GM12878 (cell line): ENCODE data around the gene STEAP4. TPM values are rescaled to one million over a fixed set of nuclear protein-coding genes. Genes with fewer than 3 reads are reported as not detected.

Experiments
- ATAC-seq: fragments of 200-7000 bp; cut with Tn5 transposase; 3 replicates; pipeline ENCODE4 v1.9.1; 2020; ENCODE audit warnings: mild to moderate bottlenecking, moderate library complexity
- BruUV-seq: library from RNA; stranded (reverse); fragments of 400-500 nt; replicated peaks from 2 replicates; lab custom pipeline; 2021; lab: Mats Ljungman, UMichigan
- CTCF ChIA-PET: fragments of 300-600 bp; sonication (Branson Sonifier 250); formaldehyde crosslinking; extraction: SDS; loops from one replicate; lab custom pipeline; 2021; ENCODE audit warnings: inconsistent platforms; lab: Yijun Ruan, JAX
- POLR2A ChIA-PET: fragments of 350-600 bp; formaldehyde crosslinking; extraction: SDS; loops from one replicate; lab custom pipeline; 2021; ENCODE audit warnings: inconsistent platforms; lab: Charles Lee
- RAD21 ChIA-PET: fragments of 300-600 bp; sonication (Branson Sonifier 250); formaldehyde crosslinking; loops from one replicate; lab custom pipeline; 2023; ENCODE audit warnings: antibody characterized with exemption; ENCODE audit not compliant: unreplicated experiment; lab: Charles Lee
- SMC1A ChIA-PET: fragments of 300-600 bp; sonication (Branson Sonifier 250); formaldehyde crosslinking; loops from one replicate; lab custom pipeline; 2023; ENCODE audit not compliant: unreplicated experiment, uncharacterized antibody; lab: Charles Lee
- DNase-seq: peaks from one replicate; pipeline ENCODE4 v3.0.0-alpha.2; 2011; ENCODE audit warnings: low read depth, low spot score
- FAIRE-seq: peaks from 3 replicates; lab custom pipeline; 2011; peaks lifted over from hg19 to GRCh38; lab: Jason Lieb, UNC
- H2AFZ ChIP-seq: 2 replicates; pipeline ENCODE4 v1.6.0; 2011; ENCODE audit warnings: low read depth, low read length, control low read depth; ENCODE audit not compliant: control insufficient read depth
- H3K27ac ChIP-seq: 2 replicates; pipeline ENCODE4 v1.5.1; 2011; ENCODE audit warnings: control low read depth; ENCODE audit not compliant: control insufficient read depth, insufficient read depth
- H3K27me3 ChIP-seq, 2 experiments: replicated peaks in 1 of 2; 2 replicates each; pipeline versions ENCODE4 v1.6.0 to v1.6.1; 2011; ENCODE audit warnings: low read length in 1 of 2; ENCODE audit not compliant: control insufficient read depth in 2 of 2, insufficient read depth in 2 of 2
- H3K36me3 ChIP-seq, 2 experiments: 2 replicates each; pipeline ENCODE4 v1.5.1; 2011; ENCODE audit warnings: low read length in 1 of 2; ENCODE audit not compliant: control insufficient read depth in 2 of 2, insufficient read depth in 2 of 2
- H3K4me1 ChIP-seq: 2 replicates; pipeline ENCODE4 v1.6.1; 2011; ENCODE audit warnings: mild to moderate bottlenecking, low read length, moderate library complexity, mixed read lengths; ENCODE audit not compliant: control insufficient read depth, insufficient read depth
- H3K4me2 ChIP-seq: 2 replicates; pipeline ENCODE4 v1.6.0; 2011; ENCODE audit warnings: control low read depth; ENCODE audit not compliant: control insufficient read depth, insufficient read depth
- H3K4me3 ChIP-seq: fragments of 200-600 bp; sonication (generic); 2 replicates; pipeline ENCODE4 v1.5.1; 2016
- H3K79me2 ChIP-seq: 2 replicates; pipeline ENCODE4 v1.6.0; 2011; ENCODE audit warnings: low read length; ENCODE audit not compliant: control insufficient read depth, insufficient read depth
- H3K9ac ChIP-seq: 2 replicates; pipeline ENCODE4 v1.8.0; 2011; ENCODE audit warnings: low read length, control low read depth, mixed read lengths; ENCODE audit not compliant: control insufficient read depth, insufficient read depth
- H3K9me3 ChIP-seq: replicated peaks from 3 replicates; pipeline ENCODE4 v1.5.1; 2011; ENCODE audit warnings: mild to moderate bottlenecking, low read length; ENCODE audit not compliant: control insufficient read depth, insufficient read depth
- H4K20me1 ChIP-seq: 2 replicates; pipeline ENCODE4 v1.6.0; 2011; ENCODE audit not compliant: control insufficient read depth, insufficient read depth
- CHD4 ChIP-seq: fragments of 200-600 bp; sonication (generic); IDR thresholded peaks from 2 replicates; pipeline ENCODE4 v1.6.1; 2016; ENCODE audit warnings: mild to moderate bottlenecking
- ESRRA ChIP-seq: IDR thresholded peaks from 2 replicates; pipeline ENCODE4 v1.6.1; 2012; ENCODE audit warnings: mild to moderate bottlenecking, low read length, improper control_type of control experiment
- GABPA ChIP-seq: IDR thresholded peaks from 2 replicates; pipeline ENCODE4 v1.6.1; 2014; ENCODE audit warnings: antibody characterized with exemption, low read depth, mild to moderate bottlenecking, inconsistent platforms
- JUNB ChIP-seq: IDR thresholded peaks from 2 replicates; pipeline ENCODE4 v1.6.1; 2016; ENCODE audit warnings: antibody characterized with exemption, mild to moderate bottlenecking
- NR2C1 ChIP-seq: fragments of 450-650 bp; IDR thresholded peaks from 2 replicates; pipeline ENCODE4 v1.6.1; 2017; ENCODE audit warnings: antibody characterized with exemption, mild to moderate bottlenecking, moderate library complexity
- PAX5 ChIP-seq: IDR thresholded peaks from 2 replicates; pipeline ENCODE4 v1.6.1; 2011; ENCODE audit warnings: low read depth, low read length, borderline replicate concordance
- POLR2AphosphoS5 ChIP-seq: IDR thresholded peaks from 2 replicates; pipeline ENCODE4 v1.6.1; 2011; ENCODE audit warnings: mild to moderate bottlenecking, low read length, inconsistent platforms
- RAD21 ChIP-seq: IDR thresholded peaks from 2 replicates; pipeline ENCODE4 v1.6.1; 2011; ENCODE audit warnings: mild to moderate bottlenecking, low read depth, low read length, moderate library complexity; ENCODE audit not compliant: insufficient read depth
- RUNX3 ChIP-seq: IDR thresholded peaks from 2 replicates; pipeline ENCODE4 v1.6.1; 2012; ENCODE audit warnings: low read length, inconsistent platforms
- ZZZ3 ChIP-seq: IDR thresholded peaks from 2 replicates; pipeline ENCODE4 v1.6.1; 2011; ENCODE audit warnings: low read depth; ENCODE audit not compliant: control insufficient read depth, insufficient read length
- WGBS: methylation state at CpG from one replicate; pipeline ENCODE4 v1.1.6; 2016; ENCODE audit warnings: low lambda C conversion rate; ENCODE audit not compliant: insufficient replicate concordance, insufficient coverage; ENCODE audit errors: missing lambda C conversion rate; 5-methylcytosine and 5-hydroxymethylcytosine counted together
- in situ Hi-C: fragments of 300-500 bp; cut with MboI; formaldehyde crosslinking; loops from 9 replicates; pipeline ENCODE4 v1.14.3; 2018; ENCODE audit warnings: mixed read lengths
- intact Hi-C: fragments of 100-400 bp; cut with micrococcal nuclease; formaldehyde crosslinking; loops from one replicate; pipeline ENCODE4 v1.14.2; 2022; ENCODE audit not compliant: unreplicated experiment
- polyA plus RNA-seq, 11 experiments: library from polyadenylated mRNA; depleted of rRNA in 4 of 11; unstranded in 6 of 11; stranded (reverse) in 5 of 11; fragments of >200 nt; fragmentation: Nextera tagmentation in 4 of 11; fragmentation: Illumina TruSeq in 1 of 11; extraction: Ambion mirVana in 4 of 11; extraction: Trizol in 1 of 11; gene quantifications; 1 replicate in 1 of 11; 2 replicates in 10 of 11; pipeline versions ENCODE4 v1.2.1 to v1.2.3, GENCODE V29; 2011 to 2016; ENCODE audit warnings: inconsistent platforms in 2 of 11, missing spikeins in 2 of 11, low read depth in 1 of 11
- total RNA-seq, 4 experiments: library from RNA; depleted of rRNA in 3 of 4; stranded (reverse); fragments of >200 nt in 3 of 4; fragmentation: Illumina TruSeq in 1 of 4; extraction: Trizol in 1 of 4; gene quantifications; 2 replicates each; pipeline versions ENCODE4 v1.2.1 to v1.2.3, GENCODE V29; 2013 to 2021
- TF ChIP-seq, protein P1 (sequence below): fragments of 450-650 bp; IDR thresholded peaks from 2 replicates; pipeline ENCODE4 v1.6.1; 2014; ENCODE audit warnings: mild to moderate bottlenecking
- TF ChIP-seq, protein P2 (sequence below): fragments of 450-650 bp; IDR thresholded peaks from 2 replicates; pipeline ENCODE4 v1.6.1; 2017; ENCODE audit warnings: mild to moderate bottlenecking, low read depth, inconsistent platforms; ENCODE audit not compliant: poor library complexity, severe bottlenecking

STEAP4 gene
- total and polyA plus RNA-seq, 10 of the 15 experiments (the other 5 are each of a cell fraction or from before 2014, with no cell fraction given) = 0.13 TPM; not detected in 9

DNA sequence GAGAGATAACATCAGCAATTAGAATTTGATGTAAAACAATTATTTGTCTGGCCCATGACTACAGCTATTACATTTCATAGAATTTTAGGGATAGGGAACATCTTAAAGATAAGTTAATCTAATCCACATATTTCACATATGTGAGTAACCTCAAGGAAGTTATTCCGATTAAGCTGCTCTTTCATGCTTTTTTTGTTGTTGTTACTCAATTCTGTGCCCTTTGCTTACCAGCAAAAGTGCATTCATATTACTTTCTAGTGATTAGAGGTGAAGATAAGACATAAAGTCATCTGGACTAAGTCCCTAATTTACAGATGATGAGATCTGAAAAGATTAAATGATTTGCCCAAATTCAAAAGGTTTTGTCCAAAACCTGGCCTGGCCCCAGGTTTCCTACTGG lies 46.0 kb downstream of the STEAP4 start:
- SMC1A ChIA-PET = interaction anchor here (1.3 kb wide), 1 partner anchor 33 kb away, joined by 3 read pairs; no protein-coding TSS in a partner anchor
- no peak overlapping the region for H3K9ac ChIP-seq
- CTCF ChIA-PET = interaction anchor here (0.6 kb wide), 1 partner anchor 316 kb away, joined by 4 read pairs; no protein-coding TSS in a partner anchor
- FAIRE-seq = no peak
- POLR2A ChIA-PET = no interaction called here
- no peak overlapping the region for H2AFZ ChIP-seq
- WGBS = 22% methylated on average over 1 of the region's 1 CpG
- TF ChIP-seq ZZZ3 (no peak), POLR2AphosphoS5 (no peak), PAX5 (no peak), GABPA (no peak), NR2C1 (no peak), CHD4 (no peak), RAD21 (no peak), RUNX3 (no peak), ESRRA (no peak), JUNB (no peak)
- TF ChIP-seq, protein P1, sequence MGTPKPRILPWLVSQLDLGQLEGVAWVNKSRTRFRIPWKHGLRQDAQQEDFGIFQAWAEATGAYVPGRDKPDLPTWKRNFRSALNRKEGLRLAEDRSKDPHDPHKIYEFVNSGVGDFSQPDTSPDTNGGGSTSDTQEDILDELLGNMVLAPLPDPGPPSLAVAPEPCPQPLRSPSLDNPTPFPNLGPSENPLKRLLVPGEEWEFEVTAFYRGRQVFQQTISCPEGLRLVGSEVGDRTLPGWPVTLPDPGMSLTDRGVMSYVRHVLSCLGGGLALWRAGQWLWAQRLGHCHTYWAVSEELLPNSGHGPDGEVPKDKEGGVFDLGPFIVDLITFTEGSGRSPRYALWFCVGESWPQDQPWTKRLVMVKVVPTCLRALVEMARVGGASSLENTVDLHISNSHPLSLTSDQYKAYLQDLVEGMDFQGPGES = no peak
- TF ChIP-seq, protein P2, sequence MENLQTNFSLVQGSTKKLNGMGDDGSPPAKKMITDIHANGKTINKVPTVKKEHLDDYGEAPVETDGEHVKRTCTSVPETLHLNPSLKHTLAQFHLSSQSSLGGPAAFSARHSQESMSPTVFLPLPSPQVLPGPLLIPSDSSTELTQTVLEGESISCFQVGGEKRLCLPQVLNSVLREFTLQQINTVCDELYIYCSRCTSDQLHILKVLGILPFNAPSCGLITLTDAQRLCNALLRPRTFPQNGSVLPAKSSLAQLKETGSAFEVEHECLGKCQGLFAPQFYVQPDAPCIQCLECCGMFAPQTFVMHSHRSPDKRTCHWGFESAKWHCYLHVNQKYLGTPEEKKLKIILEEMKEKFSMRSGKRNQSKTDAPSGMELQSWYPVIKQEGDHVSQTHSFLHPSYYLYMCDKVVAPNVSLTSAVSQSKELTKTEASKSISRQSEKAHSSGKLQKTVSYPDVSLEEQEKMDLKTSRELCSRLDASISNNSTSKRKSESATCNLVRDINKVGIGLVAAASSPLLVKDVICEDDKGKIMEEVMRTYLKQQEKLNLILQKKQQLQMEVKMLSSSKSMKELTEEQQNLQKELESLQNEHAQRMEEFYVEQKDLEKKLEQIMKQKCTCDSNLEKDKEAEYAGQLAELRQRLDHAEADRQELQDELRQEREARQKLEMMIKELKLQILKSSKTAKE = no peak
- no peak overlapping the region for H3K4me2 ChIP-seq
- no peaks in the 10 kb centered on the region for H3K79me2 ChIP-seq
- RAD21 ChIA-PET = no interaction called here
- BruUV-seq = no TSS peak
- H3K4me3 ChIP-seq = no peak overlapping the region
- no peaks in the 10 kb centered on the region for H4K20me1 ChIP-seq
- H3K27me3 ChIP-seq = no peaks in the 10 kb centered on the region
- H3K36me3 ChIP-seq = no peaks in the 10 kb centered on the region
- no peak for ATAC-seq
- no peak for DNase-seq
- no peaks in the 10 kb centered on the region; the same call in 2 of the 3 replicates for H3K9me3 ChIP-seq
- no peaks in the 10 kb centered on the region for H3K4me1 ChIP-seq
- intact Hi-C loops = no loop called here
- H3K27ac ChIP-seq = no peak overlapping the region
- in situ Hi-C loops = no loop called here
